Large intestine (tissue), 3 donors: ENCODE results near the gene CASP1. TPM values are rescaled to one million over a fixed set of nuclear protein-coding genes. Genes with fewer than 3 reads are reported as not detected.
A peak's percentile ranks its signal among the peaks of the same experiment; 100 is the strongest.
"Not testable (repeated sequence)": the region's sequence is repeated elsewhere in the genome, so short reads cannot be mapped to it uniquely, and the experiment has no call there.

Experiments
- DNase-seq, 2 donors: peaks; one replicate each; pipeline versions ENCODE4 v3.0.0 to v3.0.0-alpha.2; 2013
- H3K27ac ChIP-seq: one replicate; pipeline ENCODE4 v1.5.1; 2013; ENCODE audit warnings: low read length
- H3K27me3 ChIP-seq: 2 replicates; pipeline ENCODE4 v1.6.1; 2013; ENCODE audit warnings: low read length; ENCODE audit not compliant: control insufficient read depth, insufficient read depth
- H3K36me3 ChIP-seq: 2 replicates; pipeline ENCODE4 v1.6.1; 2013; ENCODE audit warnings: low read length; ENCODE audit not compliant: control insufficient read depth, insufficient read depth
- H3K4me1 ChIP-seq: one replicate; pipeline ENCODE4 v1.6.1; 2013; ENCODE audit warnings: low read length; ENCODE audit not compliant: control insufficient read depth, insufficient read depth
- H3K4me3 ChIP-seq: one replicate; pipeline ENCODE4 v1.5.1; 2013; ENCODE audit warnings: low read length
- H3K9me3 ChIP-seq: one replicate; pipeline ENCODE4 v1.6.1; 2013; ENCODE audit warnings: mild to moderate bottlenecking, low read depth, low read length, moderate library complexity; ENCODE audit not compliant: control insufficient read depth
- WGBS: methylation state at CpG from one replicate; pipeline ENCODE4 v1.1.5; 2013; ENCODE audit warnings: low lambda C conversion rate; ENCODE audit not compliant: insufficient coverage; 5-methylcytosine and 5-hydroxymethylcytosine counted together
- polyA plus RNA-seq: library from polyadenylated mRNA; unstranded; fragments of 120-200 nt; gene quantifications from one replicate; pipeline ENCODE4 v1.2.1, GENCODE V29; 2013

The CASP1 gene
- polyA plus RNA-seq, 1 donor: 135 TPM

GRCh38 chr11:105046898-105047579, 12.1 kb upstream of the CASP1 start:
- no peaks in the 10 kb centered on the region for H3K27me3 ChIP-seq
- H3K27ac ChIP-seq: peak overlapping the region; percentile 49
- DNase-seq: peak; percentile 52 to 82
- H3K9me3 ChIP-seq: no peaks in the 10 kb centered on the region
- H3K4me3 ChIP-seq: no peak overlapping the region
- 33% methylated on average over 1 of the region's 8 CpGs for WGBS
- H3K36me3 ChIP-seq: no peaks in the 10 kb centered on the region
- H3K4me1 ChIP-seq: peaks cover 2% of the 10 kb centered on the region

DNA sequence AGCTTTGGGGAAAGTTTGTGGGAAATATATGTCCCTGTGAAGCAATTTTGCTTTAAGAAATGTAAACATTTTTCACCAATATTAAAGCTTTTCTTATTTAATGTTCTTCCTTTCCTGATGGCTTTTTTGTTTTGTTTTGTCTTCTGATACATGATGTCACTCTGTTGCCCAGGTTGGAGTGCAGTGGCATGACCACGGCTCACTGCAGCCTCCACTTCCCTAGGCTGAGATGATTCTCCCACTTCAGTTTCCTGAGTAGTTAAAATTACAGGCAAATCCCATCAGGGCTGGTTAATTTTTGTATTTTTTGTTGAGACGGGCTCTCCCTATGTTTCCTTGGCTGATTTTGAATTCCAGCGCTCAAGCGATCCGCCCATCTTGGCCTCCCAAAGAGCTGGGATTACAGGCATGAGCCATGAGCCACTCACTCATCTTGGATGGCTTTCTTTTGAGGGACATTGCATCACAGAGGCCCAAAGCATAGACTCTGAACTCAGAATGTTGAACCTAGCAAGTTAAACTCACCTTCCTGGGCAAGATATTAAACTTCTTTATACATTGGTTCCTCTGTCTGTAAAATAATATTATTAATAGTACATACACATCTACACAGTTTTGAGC, 10.8 kb upstream of the CASP1 start:
- Histone ChIP-seq H3K36me3 (no peaks in the 10 kb centered on the region), H3K4me1 (peaks cover 10% of the 10 kb centered on the region), H3K27me3 (no peaks in the 10 kb centered on the region), H3K4me3 (no peak overlapping the region), H3K27ac (no peak overlapping the region), H3K9me3 (no peaks in the 10 kb centered on the region)
- no CpG with 5 or more reads among the region's 5 CpGs for WGBS
- no peak for DNase-seq

GRCh38 chr11:105044557-105045524, 9.9 kb upstream of the CASP1 start, which contains the start of gene CARD16:
Gene CARD16 (minus strand): TSS chr11:105045335. CDS start chr11:105045297, 38 bp downstream.
- H3K4me1 ChIP-seq: peaks cover 10% of the 10 kb centered on the region
- no CpG with 5 or more reads among the region's 5 CpGs for WGBS
- not testable (repeated sequence) for H3K36me3 ChIP-seq, H3K9me3 ChIP-seq, H3K27me3 ChIP-seq
- DNase-seq: peak in 1 of 2 donors; percentile 55
- H3K27ac ChIP-seq: peak within 1 kb of the TSS; percentile 18
- H3K4me3 ChIP-seq: peak within 1 kb of the TSS; percentile 29

DNA sequence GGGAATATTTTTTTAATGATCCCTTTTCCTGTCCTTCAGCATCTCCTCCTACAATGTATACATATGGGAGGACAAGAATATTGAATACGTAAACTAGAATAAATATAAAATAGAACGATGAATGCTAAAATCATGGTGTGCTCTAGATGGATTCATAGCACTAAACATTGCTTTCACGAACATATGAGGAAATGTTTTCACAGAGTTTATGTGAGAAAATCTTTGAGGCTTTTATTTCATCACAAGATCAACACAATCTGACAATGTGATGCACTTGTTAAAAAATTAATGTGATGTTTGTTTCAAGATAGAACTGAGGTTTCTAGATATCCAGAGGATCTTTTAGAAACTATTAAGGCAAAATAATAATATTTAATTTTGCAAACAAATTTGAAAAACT, 7.2 kb upstream of the CASP1 start:
- Histone ChIP-seq H3K9me3 (peaks cover 3% of the 10 kb centered on the region), H3K4me3 (no peak overlapping the region), H3K27me3 (no peaks in the 10 kb centered on the region), H3K4me1 (peaks cover 10% of the 10 kb centered on the region), H3K36me3 (no peaks in the 10 kb centered on the region), H3K27ac (no peak overlapping the region)
- DNase-seq: no peak
- WGBS: 100% methylated on average over 2 of the region's 3 CpGs

DNA sequence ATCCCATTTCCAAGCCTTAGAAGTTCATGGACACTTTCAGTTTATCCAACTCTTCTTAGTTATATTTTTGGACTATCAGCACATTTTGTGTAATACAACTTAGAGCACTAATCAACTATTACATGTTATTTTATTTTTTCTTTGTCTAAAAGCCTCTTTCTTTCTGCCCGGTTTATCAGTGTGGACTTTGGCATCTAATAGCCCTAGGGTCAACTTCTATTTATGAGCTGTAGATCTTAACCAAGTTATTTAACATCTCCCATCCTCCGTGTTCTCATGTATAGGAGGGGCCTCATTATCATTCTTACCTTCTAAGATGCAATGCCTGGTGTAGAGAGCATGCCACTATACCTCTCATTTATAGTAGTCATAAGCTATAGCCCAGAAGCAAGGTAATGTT, 5.8 kb upstream of the CASP1 start:
- no peaks in the 10 kb centered on the region for H3K27me3 ChIP-seq
- 40% methylated on average over 2 of the region's 2 CpGs for WGBS
- no peaks in the 10 kb centered on the region for H3K36me3 ChIP-seq
- peak; percentile 52 to 85 for DNase-seq
- peak overlapping the region; percentile 23 for H3K27ac ChIP-seq
- no peak overlapping the region for H3K4me3 ChIP-seq
- H3K9me3 ChIP-seq: peaks cover 3% of the 10 kb centered on the region
- peaks cover 13% of the 10 kb centered on the region for H3K4me1 ChIP-seq

DNA sequence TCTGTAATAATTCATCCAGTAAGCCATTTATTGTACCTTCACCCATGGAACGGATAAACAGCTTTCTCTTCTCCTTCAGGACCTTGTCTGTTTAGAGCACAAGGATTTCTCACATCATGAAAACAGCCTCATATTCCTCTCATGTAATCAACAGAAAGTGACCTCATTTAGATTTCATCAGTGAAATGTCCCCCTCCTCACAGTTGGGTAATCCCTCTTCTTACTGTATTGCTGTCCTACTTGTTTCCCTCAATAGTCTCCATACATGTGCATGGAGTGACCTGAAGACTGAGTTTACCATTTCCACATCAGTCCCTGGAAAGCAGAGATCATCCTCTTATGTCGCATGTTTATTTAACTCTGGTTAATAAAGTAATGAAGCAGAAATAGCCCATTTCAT, 556 bp downstream of the CASP1 start:
- H3K27me3 ChIP-seq, H3K4me1 ChIP-seq, H3K9me3 ChIP-seq: not testable (repeated sequence)
- DNase-seq: peak in 1 of 2 donors; percentile 52
- Histone ChIP-seq H3K4me3 (peak overlapping the region; percentile 36), H3K36me3 (peaks cover 18% of the 10 kb centered on the region), H3K27ac (peak overlapping the region; percentile 77)
- WGBS: no CpG with 5 or more reads among the region's 2 CpGs

DNA sequence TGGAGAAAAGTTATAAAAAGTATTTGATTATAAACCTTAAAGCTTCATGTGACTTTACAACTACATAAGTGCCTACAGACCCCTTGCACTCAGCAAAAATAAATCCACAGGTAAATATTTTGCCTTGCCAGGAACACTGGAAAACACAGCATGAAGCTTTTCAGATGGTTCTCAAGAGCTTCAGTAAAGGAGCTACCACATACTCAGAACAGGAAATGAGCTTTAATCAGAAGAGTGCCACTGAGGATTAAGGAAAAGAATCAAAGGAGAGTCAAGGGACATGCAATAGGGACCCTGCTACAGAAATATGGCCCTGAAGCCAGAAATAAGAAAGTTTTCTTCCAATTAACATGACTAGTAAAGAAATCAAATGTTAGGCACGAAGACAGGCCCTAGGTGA, 1.2 kb downstream of the CASP1 start:
- no CpG with 5 or more reads among the region's 1 CpG for WGBS
- Histone ChIP-seq H3K4me1 (peaks cover 10% of the 10 kb centered on the region), H3K9me3 (peaks cover 3% of the 10 kb centered on the region), H3K36me3 (peaks cover 21% of the 10 kb centered on the region), H3K27me3 (no peaks in the 10 kb centered on the region), H3K4me3 (peak overlapping the region; percentile 36), H3K27ac (no peak overlapping the region)
- peak in 1 of 2 donors; percentile 54 for DNase-seq

DNA sequence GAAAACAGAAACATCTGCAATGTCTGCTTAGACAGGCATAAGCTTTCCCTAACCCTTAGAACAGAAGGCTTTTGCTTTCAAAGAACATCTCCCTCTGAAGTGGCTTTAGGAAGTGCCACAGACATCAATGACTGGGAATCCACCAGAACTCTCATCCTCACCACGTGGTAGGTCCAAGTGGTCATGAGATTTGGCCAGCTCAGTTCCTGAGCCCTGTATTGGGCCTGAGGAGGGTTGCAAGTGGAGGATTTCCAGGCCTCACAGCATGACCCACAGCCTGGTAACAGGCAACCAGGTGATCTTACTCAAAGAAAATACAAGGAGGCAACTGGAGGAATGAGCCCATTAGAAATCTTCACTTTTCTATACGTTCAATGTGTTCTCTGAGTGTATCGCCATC, 1.6 kb downstream of the CASP1 start:
- Histone ChIP-seq H3K9me3 (peaks cover 3% of the 10 kb centered on the region), H3K27me3 (no peaks in the 10 kb centered on the region), H3K4me3 (peak overlapping the region; percentile 36), H3K4me1 (peaks cover 10% of the 10 kb centered on the region), H3K27ac (no peak overlapping the region), H3K36me3 (peaks cover 21% of the 10 kb centered on the region)
- 100% methylated on average over 2 of the region's 3 CpGs for WGBS
- peak in 1 of 2 donors; percentile 48 for DNase-seq

GRCh38 chr11:105032495-105032894, 2.4 kb downstream of the CASP1 start:
- no peak for DNase-seq
- H3K4me3 ChIP-seq: peak overlapping the region; percentile 10
- H3K9me3 ChIP-seq: no peaks in the 10 kb centered on the region
- H3K36me3 ChIP-seq: peaks cover 21% of the 10 kb centered on the region
- WGBS: no CpG with 5 or more reads among the region's 2 CpGs
- H3K27me3 ChIP-seq: no peaks in the 10 kb centered on the region
- no peak overlapping the region for H3K27ac ChIP-seq
- peaks cover 12% of the 10 kb centered on the region for H3K4me1 ChIP-seq

- peak; percentile 35 to 76 for DNase-seq
- no peaks in the 10 kb centered on the region for H3K9me3 ChIP-seq
- peak overlapping the region; percentile 21 for H3K27ac ChIP-seq
- no peaks in the 10 kb centered on the region for H3K27me3 ChIP-seq
- H3K4me3 ChIP-seq: no peak overlapping the region
- peaks cover 15% of the 10 kb centered on the region for H3K4me1 ChIP-seq
- 40% methylated on average over 1 of the region's 3 CpGs for WGBS
- H3K36me3 ChIP-seq: peaks cover 35% of the 10 kb centered on the region
Observed at GRCh38 chr11:105027678-105028077, 7.3 kb downstream of the CASP1 start.
